Lower lobe of right lung (tissue), 2 donors: ENCODE data around the gene CMTR2. TPM values are rescaled to one million over a fixed set of nuclear protein-coding genes. Genes with fewer than 3 reads are reported as not detected.

Experiments
- ATAC-seq, 2 donors: fragments of 200-7000 bp; cut with Tn5 transposase; one replicate each; pipeline ENCODE4 v1.9.1; 2020 to 2022; ENCODE audit warnings: mild to moderate bottlenecking in 2 of 2, moderate library complexity in 2 of 2
- DNase-seq: peaks from one replicate; pipeline ENCODE4 v3.0.0-alpha.2; 2020
- H3K27ac ChIP-seq: fragments of 200-600 bp; one replicate; pipeline ENCODE4 v1.8.0; 2022
- H3K27me3 ChIP-seq: fragments of 200-600 bp; one replicate; pipeline ENCODE4 v1.8.0; 2022; ENCODE audit warnings: low read depth
- H3K36me3 ChIP-seq: fragments of 200-600 bp; one replicate; pipeline ENCODE4 v1.8.0; 2022; ENCODE audit warnings: mild to moderate bottlenecking
- H3K4me1 ChIP-seq: fragments of 200-600 bp; one replicate; pipeline ENCODE4 v1.8.0; 2022
- H3K4me3 ChIP-seq: fragments of 200-600 bp; one replicate; pipeline ENCODE4 v1.8.0; 2022; ENCODE audit warnings: mild to moderate bottlenecking
- H3K9me3 ChIP-seq: fragments of 200-600 bp; one replicate; pipeline ENCODE4 v1.8.0; 2022
- intact Hi-C: fragments of 100-400 bp; cut with DNase I; formaldehyde crosslinking; loops from one replicate; pipeline ENCODE4 v1.11.0; 2022
- total RNA-seq: library from RNA; stranded (reverse); fragmentation: NEBNext Ultra II Directional; extraction: Animal tissue kit (Norgen Biotek cat#: 25700); gene quantifications from one replicate; pipeline ENCODE4 v1.2.1, GENCODE V29; 2021
- TF ChIP-seq, protein P1 (sequence below): fragments of 200-600 bp; IDR thresholded peaks from one replicate; pipeline ENCODE4 v1.8.0; 2022; ENCODE audit warnings: antibody characterized with exemption, mild to moderate bottlenecking
- donor health status: DM: no; HTN: yes; CAD: no; lungs with severe emphysema.

The CMTR2 gene
- total RNA-seq, 1 donor from 2014 or later = 23.4 TPM

DNA sequence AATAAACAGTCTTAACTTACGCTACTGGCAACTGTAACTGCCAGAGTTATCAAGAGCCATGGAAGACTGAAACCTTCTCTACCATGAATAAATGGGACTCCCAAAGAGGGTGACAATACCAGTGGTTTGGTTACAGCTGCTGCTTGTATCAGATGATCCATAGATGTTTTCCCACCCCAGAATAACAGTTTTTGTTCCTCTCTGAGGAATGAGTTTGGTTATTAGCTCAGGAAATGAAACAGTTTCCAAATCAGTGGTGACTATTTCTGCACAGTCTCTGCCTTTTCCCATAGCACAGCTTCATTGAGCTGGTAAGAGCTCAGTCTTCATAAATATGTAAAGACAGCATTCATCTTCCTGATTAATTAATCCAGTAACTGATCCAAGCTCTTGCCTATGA lies 44.7 kb downstream of the CMTR2 start:
- TF ChIP-seq, protein P1, sequence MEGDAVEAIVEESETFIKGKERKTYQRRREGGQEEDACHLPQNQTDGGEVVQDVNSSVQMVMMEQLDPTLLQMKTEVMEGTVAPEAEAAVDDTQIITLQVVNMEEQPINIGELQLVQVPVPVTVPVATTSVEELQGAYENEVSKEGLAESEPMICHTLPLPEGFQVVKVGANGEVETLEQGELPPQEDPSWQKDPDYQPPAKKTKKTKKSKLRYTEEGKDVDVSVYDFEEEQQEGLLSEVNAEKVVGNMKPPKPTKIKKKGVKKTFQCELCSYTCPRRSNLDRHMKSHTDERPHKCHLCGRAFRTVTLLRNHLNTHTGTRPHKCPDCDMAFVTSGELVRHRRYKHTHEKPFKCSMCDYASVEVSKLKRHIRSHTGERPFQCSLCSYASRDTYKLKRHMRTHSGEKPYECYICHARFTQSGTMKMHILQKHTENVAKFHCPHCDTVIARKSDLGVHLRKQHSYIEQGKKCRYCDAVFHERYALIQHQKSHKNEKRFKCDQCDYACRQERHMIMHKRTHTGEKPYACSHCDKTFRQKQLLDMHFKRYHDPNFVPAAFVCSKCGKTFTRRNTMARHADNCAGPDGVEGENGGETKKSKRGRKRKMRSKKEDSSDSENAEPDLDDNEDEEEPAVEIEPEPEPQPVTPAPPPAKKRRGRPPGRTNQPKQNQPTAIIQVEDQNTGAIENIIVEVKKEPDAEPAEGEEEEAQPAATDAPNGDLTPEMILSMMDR = no peak
- no peak overlapping the region for H3K27ac ChIP-seq
- DNase-seq = no peak
- ATAC-seq = no peak
- no peak overlapping the region for H3K4me3 ChIP-seq
- no peaks in the 10 kb centered on the region for H3K4me1 ChIP-seq
- H3K9me3 ChIP-seq = no peaks in the 10 kb centered on the region
- intact Hi-C loops = no loop called here
- H3K27me3 ChIP-seq = no peaks in the 10 kb centered on the region
- no peaks in the 10 kb centered on the region for H3K36me3 ChIP-seq

DNA sequence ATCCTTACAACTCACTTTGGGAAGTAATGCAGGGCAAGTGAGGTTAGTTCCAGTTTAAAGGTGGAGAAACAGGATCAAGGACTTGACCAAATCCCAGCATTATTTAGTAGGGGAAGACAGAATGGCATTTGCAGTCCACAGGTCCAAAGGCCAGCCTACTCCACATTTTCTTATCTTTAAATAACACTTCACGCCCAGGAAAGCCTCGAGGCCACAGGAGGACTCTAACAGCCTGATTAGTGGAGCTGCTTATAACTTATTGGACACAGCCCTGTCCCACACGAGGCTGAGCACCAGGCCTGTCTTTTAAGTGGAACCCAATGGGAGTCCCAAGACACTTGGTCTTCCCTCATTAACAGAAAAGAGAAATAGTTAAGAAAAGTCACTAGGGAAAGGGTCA lies 46.6 kb downstream of the CMTR2 start:
- H3K4me1 ChIP-seq = no peaks in the 10 kb centered on the region
- TF ChIP-seq, protein P1 = no peak
- DNase-seq (no peak), ATAC-seq (no peak)
- H3K4me3 ChIP-seq = no peak overlapping the region
- no peaks in the 10 kb centered on the region for H3K9me3 ChIP-seq
- H3K27me3 ChIP-seq = no peaks in the 10 kb centered on the region
- no peak overlapping the region for H3K27ac ChIP-seq
- intact Hi-C loops = no loop called here
- no peaks in the 10 kb centered on the region for H3K36me3 ChIP-seq

DNA sequence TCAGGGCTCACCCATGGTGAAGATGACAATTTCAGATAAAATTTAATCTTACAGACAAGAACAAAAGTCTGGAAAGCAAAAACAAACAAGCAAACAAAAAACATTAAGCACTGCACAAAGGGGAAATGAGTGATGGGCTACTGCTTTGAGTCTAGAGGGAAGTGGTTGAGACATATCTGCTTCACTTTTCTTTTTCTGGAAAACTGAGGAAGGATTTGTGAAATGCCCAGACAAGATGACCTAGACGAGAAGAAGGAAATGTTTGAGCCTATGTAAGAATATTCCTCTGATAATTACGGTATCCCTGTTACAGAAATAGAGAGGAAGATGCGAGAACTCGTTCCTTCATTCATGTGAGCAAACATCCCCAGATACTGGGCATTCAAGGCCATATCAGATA lies 47.2 kb downstream of the CMTR2 start:
- H3K4me1 ChIP-seq = no peaks in the 10 kb centered on the region
- no peaks in the 10 kb centered on the region for H3K9me3 ChIP-seq
- ATAC-seq (no peak), DNase-seq (no peak)
- intact Hi-C loops = no loop called here
- TF ChIP-seq, protein P1 = no peak
- H3K27ac ChIP-seq = no peak overlapping the region
- H3K36me3 ChIP-seq = no peaks in the 10 kb centered on the region
- H3K27me3 ChIP-seq = no peaks in the 10 kb centered on the region
- no peak overlapping the region for H3K4me3 ChIP-seq

Other genes starting within 250 kb of the CMTR2 start
- 19.5 TPM for gene HYDIN, start 58.7 kb downstream of the CMTR2 start, total RNA-seq
- gene CALB2, start 69.3 kb upstream of the CMTR2 start, total RNA-seq = 1.6 TPM
- gene TLE7, start 152.7 kb upstream of the CMTR2 start, total RNA-seq = not detected
- 9.5 TPM for gene ZNF23, start 172.8 kb upstream of the CMTR2 start, total RNA-seq
- gene ZNF19, start 199.9 kb upstream of the CMTR2 start, total RNA-seq = 18.3 TPM
- 0.27 TPM for gene CHST4, start 237.0 kb upstream of the CMTR2 start, total RNA-seq